Psoas muscle (tissue), 8 donors: ENCODE data around the gene BET1L. TPM values are rescaled to one million over a fixed set of nuclear protein-coding genes. Genes with fewer than 3 reads are reported as not detected.

ENCODE experiments used
- ATAC-seq, 4 donors: fragments of 200-7000 bp; cut with Tn5 transposase; one replicate each; pipeline ENCODE4 v1.9.1; 2020; ENCODE audit warnings: moderate library complexity in 3 of 4, mild to moderate bottlenecking in 2 of 4
- DNase-seq, 2 donors: peaks; one replicate each; pipeline ENCODE4 v3.0.0-alpha.2; 2020
- H3K27ac ChIP-seq: fragments of 200-600 bp; one replicate; pipeline ENCODE4 v1.8.0; 2022
- H3K27me3 ChIP-seq, 3 donors: fragments of 200-600 bp in 1 of 3; one replicate each; pipeline versions ENCODE4 v1.6.1 to v1.8.0; 2013 to 2022; ENCODE audit warnings: low read length in 2 of 3, mild to moderate bottlenecking in 2 of 3, moderate library complexity in 1 of 3; ENCODE audit not compliant: insufficient read depth in 3 of 3
- H3K36me3 ChIP-seq, 2 donors: fragments of 200-600 bp in 1 of 2; one replicate each; pipeline versions ENCODE4 v1.6.1 to v1.8.0; 2013 to 2022; ENCODE audit warnings: low read depth in 1 of 2, mild to moderate bottlenecking in 1 of 2, moderate library complexity in 1 of 2; ENCODE audit not compliant: insufficient read depth in 1 of 2
- H3K4me1 ChIP-seq: fragments of 200-600 bp; one replicate; pipeline ENCODE4 v1.8.0; 2022
- H3K4me3 ChIP-seq: fragments of 200-600 bp; one replicate; pipeline ENCODE4 v1.8.0; 2022; ENCODE audit warnings: mild to moderate bottlenecking
- H3K9me3 ChIP-seq: fragments of 200-600 bp; one replicate; pipeline ENCODE4 v1.8.0; 2022
- WGBS, 3 donors: extraction: QIAGEN DNeasy Blood & Tissue Kit; methylation state at CpG; one replicate each; pipeline versions ENCODE4 v1.1.6 to v1.1.7; 2013; 5-methylcytosine and 5-hydroxymethylcytosine counted together
- intact Hi-C, 2 donors: fragments of 100-400 bp; cut with DNase I; formaldehyde crosslinking; loops; one replicate each; pipeline versions ENCODE4 v1.11.0 to v1.14.2; 2022
- long read RNA-seq, 2 donors: library from polyadenylated mRNA; unstranded; transcript quantifications; one replicate each; pipeline ENCODE4 v2.0.0, GENCODE V29; 2021
- polyA plus RNA-seq, 3 donors: library from polyadenylated mRNA; stranded (reverse); fragments of 200-250 nt; gene quantifications; one replicate each; pipeline ENCODE4 v1.2.3, GENCODE V29; 2013
- total RNA-seq, 4 donors: library from RNA; stranded (reverse); fragmentation: NEBNext Ultra II Directional in 2 of 4; extraction: Animal tissue kit (Norgen Biotek cat#: 25700) in 2 of 4; gene quantifications; one replicate each; pipeline versions ENCODE4 v1.2.1 to v1.2.4, GENCODE V29; 2021 to 2023
- TF ChIP-seq, protein P1 (sequence below): fragments of 200-600 bp; IDR thresholded peaks from one replicate; pipeline ENCODE4 v1.8.0; 2022; ENCODE audit warnings: antibody characterized with exemption
- donor health status: healthy with polysubstance abuse.
- donor health status: DM: no; HTN: no; CAD: no; lungs with moderate emphysema.
- donor health status: Bipolar disorder and iron deficiency.
- donor health status: healthy.
- donor health status: DM: yes; HTN: yes; CAD: no.
- donor health status: DM: no; HTN: no; CAD: no.
- donor health status: DM: no; HTN: no; CAD: no.
- donor health status: DM: yes; HTN: yes; CAD: no.

Gene BET1L, protein sequence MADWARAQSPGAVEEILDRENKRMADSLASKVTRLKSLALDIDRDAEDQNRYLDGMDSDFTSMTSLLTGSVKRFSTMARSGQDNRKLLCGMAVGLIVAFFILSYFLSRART
- total RNA-seq (10 to 100 TPM; 11.8 to 27.7 (median 20.2) TPM), polyA plus RNA-seq (10 to 100 TPM; 12.1 to 19.9 (median 18.0) TPM)
- long read RNA-seq, donor 1, partial matches to known transcripts = 2 of 8 reads
- long read RNA-seq, donor 1, other reads (novel, unspliced or antisense) = 4 of 8 reads
- long read RNA-seq, donor 2, transcript BET1L-203 (4 exons, 2,819 nt) = major isoform, 19 of 32 reads
- long read RNA-seq, donor 2, partial matches to known transcripts = 4 of 32 reads
- long read RNA-seq, donor 2, other reads (novel, unspliced or antisense) = 6 of 32 reads

DNA sequence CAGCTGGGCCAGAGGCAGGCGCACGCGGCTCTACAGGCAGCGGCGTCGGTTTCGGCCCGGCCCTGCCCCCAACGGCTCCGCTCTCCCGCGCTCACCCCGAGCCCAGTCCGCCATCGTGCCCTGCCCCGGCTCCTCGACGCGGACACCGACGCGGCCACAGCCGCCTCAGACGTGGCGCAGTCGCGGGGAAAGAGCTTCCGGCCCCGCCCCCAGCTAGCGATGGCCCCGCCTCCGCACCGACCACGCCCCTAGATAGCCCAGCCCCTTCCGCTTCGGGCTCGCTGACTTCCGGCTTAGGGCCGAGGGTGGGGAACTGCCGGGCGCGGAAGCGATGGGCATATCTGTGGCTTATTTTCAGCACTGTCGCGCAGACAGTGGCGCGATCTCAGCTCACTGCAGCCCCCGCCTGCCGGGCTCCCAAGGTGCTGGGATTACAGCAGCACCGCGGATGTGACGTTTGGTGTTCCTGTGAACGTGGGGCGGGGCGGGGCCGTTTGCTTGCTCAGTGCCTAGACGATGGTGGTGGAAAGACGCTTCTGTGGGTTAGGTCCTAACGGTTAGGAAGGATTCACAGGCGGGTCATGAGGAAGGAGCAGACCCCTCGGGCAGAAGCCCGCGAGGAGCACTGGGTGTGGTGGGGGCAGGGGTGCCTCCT, at the start of gene BET1L, which contains the start of gene RIC8A:
TSS of gene BET1L (minus strand) at position 192 of the 655 bp plus-strand sequence. CDS start at position 114, 78 bp downstream.
TSS of gene RIC8A (plus strand) at position 501 of the 655 bp plus-strand sequence. CDS start 1,147 bp downstream, outside the sequence.
- peak within 1 kb of the TSS; percentile 99 for H3K27ac ChIP-seq
- peak; percentile 91 to 93 (median 92) for ATAC-seq
- intact Hi-C loops = loop anchor here in 1 of 2 donors (5.0 to 10.0 kb wide), 2 partner anchors 240 to 297 kb away; partner anchors contain the start of gene RNH1
- DNase-seq = peak; percentile 93 to 99
- WGBS, 3 donors = 0 to 1% (median 0%) methylated on average over 39 to 63 of the region's 63 CpGs
- H3K4me1 ChIP-seq = peaks cover 24% of the 10 kb centered on the region
- peak within 1 kb of the TSS; percentile 97 for H3K4me3 ChIP-seq
- TF ChIP-seq, protein P1, sequence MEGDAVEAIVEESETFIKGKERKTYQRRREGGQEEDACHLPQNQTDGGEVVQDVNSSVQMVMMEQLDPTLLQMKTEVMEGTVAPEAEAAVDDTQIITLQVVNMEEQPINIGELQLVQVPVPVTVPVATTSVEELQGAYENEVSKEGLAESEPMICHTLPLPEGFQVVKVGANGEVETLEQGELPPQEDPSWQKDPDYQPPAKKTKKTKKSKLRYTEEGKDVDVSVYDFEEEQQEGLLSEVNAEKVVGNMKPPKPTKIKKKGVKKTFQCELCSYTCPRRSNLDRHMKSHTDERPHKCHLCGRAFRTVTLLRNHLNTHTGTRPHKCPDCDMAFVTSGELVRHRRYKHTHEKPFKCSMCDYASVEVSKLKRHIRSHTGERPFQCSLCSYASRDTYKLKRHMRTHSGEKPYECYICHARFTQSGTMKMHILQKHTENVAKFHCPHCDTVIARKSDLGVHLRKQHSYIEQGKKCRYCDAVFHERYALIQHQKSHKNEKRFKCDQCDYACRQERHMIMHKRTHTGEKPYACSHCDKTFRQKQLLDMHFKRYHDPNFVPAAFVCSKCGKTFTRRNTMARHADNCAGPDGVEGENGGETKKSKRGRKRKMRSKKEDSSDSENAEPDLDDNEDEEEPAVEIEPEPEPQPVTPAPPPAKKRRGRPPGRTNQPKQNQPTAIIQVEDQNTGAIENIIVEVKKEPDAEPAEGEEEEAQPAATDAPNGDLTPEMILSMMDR = no peak
- peaks cover 5 to 63% of the 10 kb centered on the region in 2 donors for H3K36me3 ChIP-seq
- no peaks in the 10 kb centered on the region for H3K27me3 ChIP-seq
- H3K9me3 ChIP-seq = no peaks in the 10 kb centered on the region

DNA sequence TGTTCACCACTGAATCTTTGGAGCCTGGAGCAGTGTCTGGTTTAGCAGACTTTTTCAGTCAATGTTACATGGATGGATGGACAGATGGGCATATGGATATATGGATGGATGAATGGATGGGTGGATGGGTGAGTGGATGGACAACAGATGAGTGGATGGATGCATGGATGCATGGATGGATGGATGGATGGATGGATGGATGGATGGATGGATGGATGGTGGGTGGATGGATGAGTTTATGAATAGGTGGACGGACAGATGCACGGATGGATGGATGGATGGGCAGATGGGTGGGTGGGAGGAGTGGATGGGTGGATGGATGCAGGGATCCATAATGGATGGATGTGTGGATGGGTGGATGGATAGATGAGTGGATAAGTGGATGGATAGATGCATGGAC, 48.6 kb upstream of the BET1L start:
- peaks cover 6 to 29% of the 10 kb centered on the region in 2 donors for H3K36me3 ChIP-seq
- intact Hi-C loops = no loop called here
- H3K27ac ChIP-seq = no peak overlapping the region
- no peaks in the 10 kb centered on the region for H3K9me3 ChIP-seq
- H3K4me1 ChIP-seq = no peaks in the 10 kb centered on the region
- TF ChIP-seq, protein P1 = no peak
- H3K4me3 ChIP-seq = no peak overlapping the region
- no peaks in the 10 kb centered on the region for H3K27me3 ChIP-seq
- DNase-seq = no peak
- 90 to 100% (median 96%) methylated on average over 2 of the region's 2 CpGs for WGBS, 3 donors
- ATAC-seq = no peak

DNA sequence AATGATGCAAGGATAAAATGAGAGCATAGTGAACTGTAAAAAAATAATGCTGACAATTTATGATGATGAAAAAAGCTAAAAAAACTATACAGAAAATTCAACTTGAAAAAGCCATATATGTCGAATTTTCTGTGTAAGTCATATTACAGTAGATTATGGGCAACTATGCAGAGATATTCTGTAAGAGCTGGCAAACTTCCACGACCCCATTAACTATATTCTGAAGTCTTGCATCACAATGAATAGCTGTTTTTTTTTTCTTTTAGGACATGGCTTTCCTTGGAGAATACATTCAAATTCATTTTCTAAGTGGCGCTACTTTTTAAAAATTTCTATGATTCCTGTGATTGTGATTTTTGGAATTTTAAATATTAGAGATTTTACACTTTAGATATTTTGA, 48.0 kb upstream of the BET1L start:
- Histone ChIP-seq H3K27ac (no peak overlapping the region), H3K27me3 (no peaks in the 10 kb centered on the region), H3K9me3 (no peaks in the 10 kb centered on the region), H3K4me3 (no peak overlapping the region), H3K4me1 (no peaks in the 10 kb centered on the region), H3K36me3 (peaks cover 6 to 35% of the 10 kb centered on the region in 2 donors)
- intact Hi-C loops = no loop called here
- DNase-seq = no peak
- no peak for ATAC-seq
- TF ChIP-seq, protein P1 = no peak
- 63 to 68% (median 65%) methylated on average over 3 of the region's 3 CpGs for WGBS, 3 donors

DNA sequence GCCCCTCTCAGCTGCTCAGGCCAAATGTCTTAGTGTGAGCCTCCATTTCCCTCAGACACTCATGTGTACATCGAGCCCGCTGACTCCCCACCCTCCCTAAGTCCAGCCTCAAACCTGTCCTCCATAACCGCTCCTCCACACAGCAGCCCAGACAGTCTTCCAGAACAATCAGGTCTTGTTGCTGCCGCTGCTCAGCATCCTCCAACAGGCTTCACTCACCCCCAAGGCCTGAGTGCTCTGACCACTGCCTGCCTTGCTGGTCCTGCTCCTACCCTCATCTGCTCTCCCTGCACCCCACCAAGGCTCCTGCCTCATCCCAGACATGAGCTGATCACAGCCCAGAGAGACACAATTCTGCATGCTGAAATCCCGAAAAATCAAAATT, 46.7 kb upstream of the BET1L start:
- intact Hi-C loops = no loop called here
- H3K4me1 ChIP-seq = no peaks in the 10 kb centered on the region
- no peaks in the 10 kb centered on the region for H3K9me3 ChIP-seq
- peak in 3 of 4 donors; percentile 25 to 29 (median 26) for ATAC-seq
- no peaks in the 10 kb centered on the region for H3K27me3 ChIP-seq
- H3K4me3 ChIP-seq = no peak overlapping the region
- peaks cover 6 to 48% of the 10 kb centered on the region in 2 donors for H3K36me3 ChIP-seq
- TF ChIP-seq, protein P1 = no peak
- WGBS, 3 donors = 80 to 92% (median 91%) methylated on average over 5 of the region's 5 CpGs
- DNase-seq = no peak
- no peak overlapping the region for H3K27ac ChIP-seq
